Trophoblast cell (in vitro differentiated cells and primary cell): ENCODE measurements around the gene RPUSD1.
"Not testable (repeated sequence)": the region's sequence is repeated elsewhere in the genome, so short reads cannot be mapped to it uniquely, and the experiment has no call there.

Experiments
- DNase-seq, 2 donors: peaks; one replicate each; pipeline ENCODE4 v3.0.0-alpha.2; 2016
- H2AFZ ChIP-seq: 2 replicates; pipeline ENCODE4 v1.6.1; 2013; ENCODE audit warnings: low read length, moderate library complexity, mild to moderate bottlenecking; ENCODE audit not compliant: insufficient read depth, poor library complexity
- H2AK5ac ChIP-seq: 2 replicates; pipeline ENCODE4 v1.6.1; 2013; ENCODE audit warnings: mild to moderate bottlenecking, low read length
- H2BK120ac ChIP-seq: 2 replicates; pipeline ENCODE4 v1.6.1; 2013; ENCODE audit warnings: low read length, mild to moderate bottlenecking, moderate library complexity; ENCODE audit not compliant: insufficient read depth, poor library complexity
- H2BK12ac ChIP-seq: 2 replicates; pipeline ENCODE4 v1.6.1; 2013; ENCODE audit warnings: mild to moderate bottlenecking, low read length, moderate library complexity
- H2BK5ac ChIP-seq: 2 replicates; pipeline ENCODE4 v1.6.1; 2013; ENCODE audit warnings: low read length, low read depth, moderate library complexity, mild to moderate bottlenecking; ENCODE audit not compliant: poor library complexity
- H3K14ac ChIP-seq: 2 replicates; pipeline ENCODE4 v1.6.1; 2013; ENCODE audit warnings: mild to moderate bottlenecking, low read length
- H3K18ac ChIP-seq: 2 replicates; pipeline ENCODE4 v1.6.1; 2013; ENCODE audit warnings: mild to moderate bottlenecking, low read length
- H3K23ac ChIP-seq: 2 replicates; pipeline ENCODE4 v1.6.1; 2013; ENCODE audit warnings: low read length
- H3K27ac ChIP-seq: 2 replicates; pipeline ENCODE4 v1.5.1; 2013; ENCODE audit warnings: low read depth, mild to moderate bottlenecking, inconsistent platforms, low read length, moderate library complexity
- H3K27me3 ChIP-seq: 2 replicates; pipeline ENCODE4 v1.6.1; 2013; ENCODE audit warnings: inconsistent platforms, mild to moderate bottlenecking, low read length, moderate library complexity; ENCODE audit not compliant: insufficient read depth
- H3K36me3 ChIP-seq, 2 experiments: 1 replicate in 1 of 2; 2 replicates in 1 of 2; pipeline ENCODE4 v1.6.1; 2013; ENCODE audit warnings: low read length in 2 of 2, mild to moderate bottlenecking in 2 of 2, moderate library complexity in 1 of 2; ENCODE audit not compliant: insufficient read depth in 2 of 2, control insufficient read depth in 1 of 2
- H3K4ac ChIP-seq: 2 replicates; pipeline ENCODE4 v1.6.1; 2013; ENCODE audit warnings: low read depth, mild to moderate bottlenecking, low read length, moderate library complexity
- H3K4me1 ChIP-seq, 2 experiments: 1 replicate in 1 of 2; 2 replicates in 1 of 2; pipeline ENCODE4 v1.6.1; 2013; ENCODE audit warnings: low read length in 2 of 2, mild to moderate bottlenecking in 2 of 2, moderate library complexity in 1 of 2; ENCODE audit not compliant: insufficient read depth in 2 of 2, control insufficient read depth in 1 of 2
- H3K4me2 ChIP-seq: 2 replicates; pipeline ENCODE4 v1.6.1; 2013; ENCODE audit warnings: inconsistent platforms, mild to moderate bottlenecking, low read length, moderate library complexity
- H3K4me3 ChIP-seq: 2 replicates; pipeline ENCODE4 v1.5.1; 2013; ENCODE audit warnings: mild to moderate bottlenecking, low read depth, low read length, inconsistent platforms
- H3K79me1 ChIP-seq: one replicate; pipeline ENCODE4 v1.6.1; 2013; ENCODE audit warnings: low read length
- H3K79me2 ChIP-seq: 2 replicates; pipeline ENCODE4 v1.6.1; 2013; ENCODE audit warnings: low read length, mild to moderate bottlenecking; ENCODE audit not compliant: control insufficient read depth, insufficient read depth, poor library complexity
- H3K9ac ChIP-seq: 2 replicates; pipeline ENCODE4 v1.6.1; 2013; ENCODE audit warnings: mild to moderate bottlenecking, low read length
- H3K9me3 ChIP-seq: 2 replicates; pipeline ENCODE4 v1.6.1; 2013; ENCODE audit warnings: low read depth, mild to moderate bottlenecking, control low read depth, inconsistent platforms, low read length; ENCODE audit not compliant: insufficient read depth
- H4K12ac ChIP-seq: 2 replicates; pipeline ENCODE4 v1.6.1; 2013; ENCODE audit warnings: low read depth, mild to moderate bottlenecking, low read length, moderate library complexity
- H4K8ac ChIP-seq: 2 replicates; pipeline ENCODE4 v1.6.1; 2013; ENCODE audit warnings: low read depth, mild to moderate bottlenecking, low read length, moderate library complexity
- H4K91ac ChIP-seq: one replicate; pipeline ENCODE4 v1.6.1; 2013; ENCODE audit warnings: low read depth, mild to moderate bottlenecking, low read length, moderate library complexity
- WGBS: extraction: QIAGEN DNeasy Blood & Tissue Kit; methylation state at CpG from one replicate; pipeline ENCODE4 v1.1.7; 2013; ENCODE audit warnings: missing lambda C conversion rate; ENCODE audit not compliant: insufficient read length, insufficient coverage; ENCODE audit errors: extremely low coverage; 5-methylcytosine and 5-hydroxymethylcytosine counted together

Gene RPUSD1

DNA sequence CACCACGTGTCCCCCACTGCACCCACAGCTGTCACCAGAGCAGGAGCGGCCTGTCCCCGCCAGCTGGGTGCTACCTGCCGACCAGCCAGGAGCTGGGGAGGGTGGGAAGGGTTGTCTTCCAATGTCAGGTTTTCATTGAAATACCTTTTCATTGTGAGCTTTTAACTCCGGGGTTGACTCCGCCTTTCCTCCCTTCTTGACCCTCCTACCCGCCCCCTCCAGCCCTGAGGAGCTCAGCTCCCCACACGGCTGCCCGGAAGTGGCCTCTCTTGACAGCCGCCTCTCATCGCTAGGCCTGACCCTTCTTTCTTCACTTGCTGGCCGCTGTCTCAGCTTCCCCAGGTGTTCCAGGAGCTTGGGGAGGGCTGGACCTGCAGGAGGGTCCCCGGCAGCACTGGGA is 33.6 kb upstream of the RPUSD1 start:
- Histone ChIP-seq H4K8ac (no peak overlapping the region), H3K9ac (no peak overlapping the region), H3K79me1 (no peaks in the 10 kb centered on the region), H3K9me3 (peaks cover 34% of the 10 kb centered on the region), H3K27ac (no peak overlapping the region), H2BK12ac (no peak overlapping the region), H2BK120ac (no peak overlapping the region), H2AFZ (no peak overlapping the region), H3K4ac (no peak overlapping the region), H3K4me2 (no peak overlapping the region), H3K14ac (no peak overlapping the region), H2BK5ac (no peak overlapping the region), H4K91ac (no peak overlapping the region), H3K4me1 (no peaks in the 10 kb centered on the region), H3K4me3 (no peak overlapping the region), H3K79me2 (no peaks in the 10 kb centered on the region), H4K12ac (no peak overlapping the region), H3K27me3 (no peaks in the 10 kb centered on the region), H3K23ac (no peak overlapping the region), H3K36me3 (no peaks in the 10 kb centered on the region), H2AK5ac (no peak overlapping the region), H3K18ac (no peak overlapping the region)
- no CpG with 5 or more reads among the region's 13 CpGs for WGBS
- no peak for DNase-seq

DNA sequence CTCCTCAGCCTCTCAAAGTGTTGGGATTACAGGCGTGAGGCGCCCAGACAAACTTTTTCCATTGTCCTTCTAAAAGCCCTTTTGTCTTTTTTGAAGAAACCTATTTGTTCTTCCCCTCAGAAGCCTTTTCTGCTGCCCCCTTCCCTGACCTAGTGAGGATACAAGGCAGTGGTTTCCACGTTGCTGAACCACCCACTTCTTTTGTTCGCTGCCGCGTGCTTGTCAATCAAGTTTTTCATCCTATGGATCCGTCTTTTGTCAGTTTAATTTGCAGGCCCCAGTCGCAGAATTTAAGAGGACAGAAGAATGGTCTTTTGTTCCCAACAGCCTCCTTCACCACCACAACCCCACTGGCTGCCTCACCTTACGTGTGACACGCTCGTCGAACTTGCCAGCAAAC is 32.6 kb upstream of the RPUSD1 start:
- Histone ChIP-seq H3K27ac (no peak overlapping the region), H3K27me3 (no peaks in the 10 kb centered on the region), H3K79me2 (no peaks in the 10 kb centered on the region), H2BK5ac (no peak overlapping the region), H3K36me3 (no peaks in the 10 kb centered on the region), H2BK12ac (no peak overlapping the region), H3K23ac (no peak overlapping the region), H3K4ac (no peak overlapping the region), H2AFZ (no peak overlapping the region), H3K4me1 (no peaks in the 10 kb centered on the region), H3K4me3 (no peak overlapping the region), H3K14ac (no peak overlapping the region), H3K79me1 (no peaks in the 10 kb centered on the region), H4K12ac (no peak overlapping the region), H2AK5ac (no peak overlapping the region), H3K9ac (no peak overlapping the region), H4K8ac (no peak overlapping the region), H3K9me3 (peaks cover 34% of the 10 kb centered on the region), H4K91ac (no peak overlapping the region), H3K18ac (no peak overlapping the region), H3K4me2 (no peak overlapping the region), H2BK120ac (no peak overlapping the region)
- no peak for DNase-seq
- no CpG with 5 or more reads among the region's 12 CpGs for WGBS

DNA sequence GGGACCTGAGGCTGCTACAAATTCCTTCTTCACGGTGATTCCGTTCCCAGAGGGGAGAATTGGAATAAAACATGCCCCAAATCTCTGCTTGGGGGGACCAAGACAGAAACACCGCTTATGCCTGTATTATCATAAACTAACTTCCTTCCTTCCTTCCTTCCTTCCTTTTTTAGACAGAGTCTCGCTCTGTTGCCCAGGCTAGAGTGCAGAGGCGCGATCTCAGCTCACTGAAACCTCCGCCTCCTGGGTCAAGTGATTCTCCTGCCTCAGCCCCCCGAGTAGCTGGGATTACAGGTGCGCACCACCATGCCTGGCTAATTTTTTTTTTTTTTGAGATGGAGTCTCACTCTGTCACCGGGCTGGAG is 31.8 kb upstream of the RPUSD1 start:
- H3K9ac ChIP-seq, H3K23ac ChIP-seq, H2BK120ac ChIP-seq, H2BK5ac ChIP-seq, H3K79me2 ChIP-seq, H2AK5ac ChIP-seq, H3K4ac ChIP-seq, H4K8ac ChIP-seq, H3K4me3 ChIP-seq, H4K12ac ChIP-seq, DNase-seq, H3K27me3 ChIP-seq, H2AFZ ChIP-seq, H3K4me2 ChIP-seq, H3K4me1 ChIP-seq, H4K91ac ChIP-seq, H3K18ac ChIP-seq, H3K36me3 ChIP-seq, H2BK12ac ChIP-seq, H3K79me1 ChIP-seq, H3K27ac ChIP-seq, H3K14ac ChIP-seq: not testable (repeated sequence)
- peaks cover 31% of the 10 kb centered on the region for H3K9me3 ChIP-seq
- no CpG with 5 or more reads among the region's 10 CpGs for WGBS

DNA sequence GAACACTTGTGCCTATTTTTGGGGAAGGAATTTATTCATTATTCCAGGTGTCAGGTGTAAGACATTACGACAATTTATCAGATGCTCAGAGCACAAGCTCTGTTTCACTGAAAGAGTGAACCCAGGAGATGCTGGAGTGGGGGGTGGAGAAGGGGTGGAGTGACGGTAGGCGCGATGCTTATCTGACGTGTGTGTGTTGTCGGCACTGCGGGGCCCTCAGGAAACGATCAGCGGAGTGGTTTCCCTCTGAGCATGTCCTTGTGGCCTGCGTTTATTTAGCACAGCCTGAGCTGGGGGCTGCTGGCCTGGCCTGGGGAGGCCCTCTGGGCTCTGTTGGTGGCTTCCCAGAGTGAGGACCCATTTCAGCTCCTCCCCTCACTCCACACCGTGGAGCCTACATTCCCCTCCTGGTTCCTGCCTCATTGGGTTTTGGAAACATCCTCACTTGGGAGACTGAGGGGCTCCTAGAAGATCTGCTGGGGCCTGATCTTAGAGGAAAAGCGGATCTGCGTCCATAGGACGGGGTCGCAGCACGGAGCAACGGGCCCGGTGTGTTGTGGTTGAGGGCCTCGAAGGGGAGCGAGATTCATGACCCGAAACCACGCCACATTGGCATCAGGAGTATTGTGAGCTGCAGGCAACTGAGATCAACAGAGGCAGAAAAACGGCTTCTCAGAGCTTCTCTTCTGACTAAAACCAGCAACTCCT is 31.3 kb upstream of the RPUSD1 start:
- Histone ChIP-seq H3K79me1 (no peaks in the 10 kb centered on the region), H3K27ac (no peak overlapping the region), H4K8ac (no peak overlapping the region), H3K9me3 (peaks cover 28% of the 10 kb centered on the region), H2AK5ac (no peak overlapping the region), H3K4me1 (no peaks in the 10 kb centered on the region), H3K27me3 (no peaks in the 10 kb centered on the region), H3K4ac (no peak overlapping the region), H3K4me2 (no peak overlapping the region), H2AFZ (no peak overlapping the region), H3K36me3 (no peaks in the 10 kb centered on the region), H4K12ac (no peak overlapping the region), H4K91ac (no peak overlapping the region), H3K79me2 (no peaks in the 10 kb centered on the region), H2BK5ac (no peak overlapping the region), H3K23ac (no peak overlapping the region), H2BK12ac (no peak overlapping the region), H3K14ac (no peak overlapping the region), H3K18ac (no peak overlapping the region), H3K4me3 (no peak overlapping the region), H2BK120ac (no peak overlapping the region), H3K9ac (no peak overlapping the region)
- no peak for DNase-seq
- no CpG with 5 or more reads among the region's 23 CpGs for WGBS
